ENCODE data around the gene CTDP1. TPM values are rescaled to one million over a fixed set of nuclear protein-coding genes. Genes with fewer than 3 reads are reported as not detected.

The CTDP1 gene
- polyA plus RNA-seq, 1 donor, result 10.7 TPM

GRCh38 chr18:79782566-79783308, 103.1 kb downstream of the CTDP1 start:
- no peak for DNase-seq

- no peak for DNase-seq
These were observed 104.7 kb downstream of the CTDP1 start for GRCh38 chr18:79784071-79784913.

- no peak for DNase-seq
These were observed 105.6 kb downstream of the CTDP1 start for GRCh38 chr18:79784965-79785770.

- no peak for DNase-seq
These were observed 106.2 kb downstream of the CTDP1 start for GRCh38 chr18:79785831-79786230.

- no peak for DNase-seq
These were observed 106.7 kb downstream of the CTDP1 start for GRCh38 chr18:79786304-79786703.

GRCh38 chr18:79786786-79787526, 107.4 kb downstream of the CTDP1 start:
- DNase-seq, result no peak

GRCh38 chr18:79787527-79787864, 107.9 kb downstream of the CTDP1 start:
- no peak for DNase-seq

- DNase-seq, result no peak
These were observed 108.5 kb downstream of the CTDP1 start for GRCh38 chr18:79787865-79788733.

GRCh38 chr18:79788734-79789085, 109.1 kb downstream of the CTDP1 start:
- DNase-seq, result no peak

- DNase-seq, result no peak
These were observed 109.7 kb downstream of the CTDP1 start for GRCh38 chr18:79789091-79789891.

GRCh38 chr18:79789901-79790890, 110.6 kb downstream of the CTDP1 start:
- DNase-seq, result no peak

- DNase-seq, result no peak
These were observed 111.7 kb downstream of the CTDP1 start for GRCh38 chr18:79790996-79791972.

GRCh38 chr18:79792096-79792987, 112.7 kb downstream of the CTDP1 start:
- no peak for DNase-seq

- DNase-seq, result no peak
These were observed 113.4 kb downstream of the CTDP1 start for GRCh38 chr18:79792988-79793355.

- DNase-seq, result no peak
These were observed 115.2 kb downstream of the CTDP1 start for GRCh38 chr18:79794846-79795245.

GRCh38 chr18:79795446-79795845, 115.8 kb downstream of the CTDP1 start:
- DNase-seq, result no peak

GRCh38 chr18:79796016-79796415, 116.4 kb downstream of the CTDP1 start:
- no peak for DNase-seq

Data from left kidney (tissue), 2 donors.